Amygdala (tissue), 56 donors: ENCODE data around the gene ABHD14A.
"Not testable (repeated sequence)": the region's sequence is repeated elsewhere in the genome, so short reads cannot be mapped to it uniquely, and the experiment has no call there.

Experiments
- DNase-seq, 56 donors: peaks; one replicate each; lab custom pipeline; 2025; lab: John Stamatoyannopoulos, UW

ABHD14A gene

GRCh38 chr3:51988286-51989146, 13.7 kb downstream of the ABHD14A start:
- no peak for DNase-seq

GRCh38 chr3:51990501-51990971, 15.7 kb downstream of the ABHD14A start:
- not testable (repeated sequence) for DNase-seq

GRCh38 chr3:51992017-51992682, 17.3 kb downstream of the ABHD14A start:
- no peak for DNase-seq

GRCh38 chr3:51993657-51994056, 18.8 kb downstream of the ABHD14A start:
- not testable (repeated sequence) for DNase-seq

GRCh38 chr3:51994530-51994929, 19.7 kb downstream of the ABHD14A start:
- DNase-seq, result no peak

GRCh38 chr3:51995346-51996163, 20.7 kb downstream of the ABHD14A start, which contains the start of gene RPL29:
Gene RPL29 (minus strand): TSS chr3:51995895. CDS start chr3:51995461, 434 bp downstream.
- DNase-seq, result peak; percentile 44 to 93 (median 83)

GRCh38 chr3:51997172-51997571, 22.3 kb downstream of the ABHD14A start:
- DNase-seq, result no peak

GRCh38 chr3:51997935-51998596, 23.2 kb downstream of the ABHD14A start:
- DNase-seq, result no peak

- no peak for DNase-seq
Observed at GRCh38 chr3:51998774-51999173, 23.9 kb downstream of the ABHD14A start.

- no peak for DNase-seq
Observed at GRCh38 chr3:51999846-52000245, 25.0 kb downstream of the ABHD14A start.

GRCh38 chr3:52001443-52001974, 26.6 kb downstream of the ABHD14A start:
- peak in 45 of 56 donors; percentile 22 to 79 (median 50) for DNase-seq

GRCh38 chr3:52002748-52003147, 27.9 kb downstream of the ABHD14A start:
- DNase-seq, result no peak

GRCh38 chr3:52004163-52004787, 29.4 kb downstream of the ABHD14A start:
- DNase-seq, result peak in 42 of 56 donors; percentile 25 to 78 (median 48)

GRCh38 chr3:52004906-52005395, 30.1 kb downstream of the ABHD14A start:
- DNase-seq, result no peak

- peak in 29 of 56 donors; percentile 18 to 65 (median 42) for DNase-seq
Observed at GRCh38 chr3:52005571-52005986, 30.7 kb downstream of the ABHD14A start.

- peak in 2 of 56 donors; percentile 41 to 47 for DNase-seq
Observed at GRCh38 chr3:52006017-52006819, 31.4 kb downstream of the ABHD14A start.

GRCh38 chr3:52006820-52007133, 31.9 kb downstream of the ABHD14A start:
- no peak for DNase-seq

GRCh38 chr3:52007291-52007690, 32.4 kb downstream of the ABHD14A start:
- no peak for DNase-seq
